ENCODE data around the gene TMEM150B. TPM values are rescaled to one million over a fixed set of nuclear protein-coding genes. Genes with fewer than 3 reads are reported as not detected.

Gene TMEM150B
- total RNA-seq, 1 donor from 2014 or later: not detected

DNA sequence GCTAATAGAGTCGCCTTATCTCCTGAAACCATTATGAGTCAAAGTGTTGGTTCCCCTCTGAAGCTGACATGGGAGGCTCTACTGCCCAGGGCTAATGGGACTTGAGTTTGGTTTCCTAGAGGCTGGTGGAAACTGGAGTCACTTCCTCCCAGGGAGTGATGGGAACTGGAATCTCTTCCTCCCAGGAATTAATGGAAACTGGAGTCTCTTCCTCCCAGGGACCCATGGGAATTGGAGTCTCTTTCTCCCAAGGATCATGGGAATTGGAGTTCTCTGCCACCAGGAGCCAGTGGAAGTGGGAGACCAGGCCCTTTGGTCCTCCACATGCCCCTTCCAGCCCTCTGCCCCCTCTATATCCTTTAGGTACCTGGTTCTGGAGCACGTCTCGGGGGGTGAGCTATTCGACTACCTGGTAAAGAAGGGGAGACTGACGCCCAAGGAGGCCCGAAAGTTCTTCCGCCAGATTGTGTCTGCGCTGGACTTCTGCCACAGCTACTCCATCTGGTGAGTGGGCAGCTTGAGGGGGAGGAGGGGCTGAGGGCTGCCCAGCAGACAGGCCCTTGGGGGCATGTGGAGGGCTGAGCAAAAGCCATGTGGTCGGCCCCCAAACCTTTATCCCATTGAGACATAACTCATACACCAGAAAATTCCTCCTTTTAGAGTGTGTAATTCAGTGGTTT is 35.9 kb downstream of the TMEM150B start:
- no peak overlapping the region for H3K27ac Mint-ChIP-seq (ENCODE audit: unreplicated experiment)
- H3K4me1 Mint-ChIP-seq (ENCODE audit: unreplicated experiment): no peaks in the 10 kb centered on the region
- H3K9me3 Mint-ChIP-seq (ENCODE audit: unreplicated experiment): no peaks in the 10 kb centered on the region
- TF ChIP-seq, protein P1, sequence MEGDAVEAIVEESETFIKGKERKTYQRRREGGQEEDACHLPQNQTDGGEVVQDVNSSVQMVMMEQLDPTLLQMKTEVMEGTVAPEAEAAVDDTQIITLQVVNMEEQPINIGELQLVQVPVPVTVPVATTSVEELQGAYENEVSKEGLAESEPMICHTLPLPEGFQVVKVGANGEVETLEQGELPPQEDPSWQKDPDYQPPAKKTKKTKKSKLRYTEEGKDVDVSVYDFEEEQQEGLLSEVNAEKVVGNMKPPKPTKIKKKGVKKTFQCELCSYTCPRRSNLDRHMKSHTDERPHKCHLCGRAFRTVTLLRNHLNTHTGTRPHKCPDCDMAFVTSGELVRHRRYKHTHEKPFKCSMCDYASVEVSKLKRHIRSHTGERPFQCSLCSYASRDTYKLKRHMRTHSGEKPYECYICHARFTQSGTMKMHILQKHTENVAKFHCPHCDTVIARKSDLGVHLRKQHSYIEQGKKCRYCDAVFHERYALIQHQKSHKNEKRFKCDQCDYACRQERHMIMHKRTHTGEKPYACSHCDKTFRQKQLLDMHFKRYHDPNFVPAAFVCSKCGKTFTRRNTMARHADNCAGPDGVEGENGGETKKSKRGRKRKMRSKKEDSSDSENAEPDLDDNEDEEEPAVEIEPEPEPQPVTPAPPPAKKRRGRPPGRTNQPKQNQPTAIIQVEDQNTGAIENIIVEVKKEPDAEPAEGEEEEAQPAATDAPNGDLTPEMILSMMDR (IDR thresholded peaks at IDR 0.05; ENCODE audit: unreplicated experiment): no peak
- H3K27me3 Mint-ChIP-seq (ENCODE audit: unreplicated experiment): peaks cover 2% of the 10 kb centered on the region
- H3K36me3 Mint-ChIP-seq (ENCODE audit: low read depth, unreplicated experiment): no peaks in the 10 kb centered on the region
- no peak for DNase-seq (ENCODE audit: low spot score)
- H3K4me3 Mint-ChIP-seq (ENCODE audit: unreplicated experiment): no peak overlapping the region

DNA sequence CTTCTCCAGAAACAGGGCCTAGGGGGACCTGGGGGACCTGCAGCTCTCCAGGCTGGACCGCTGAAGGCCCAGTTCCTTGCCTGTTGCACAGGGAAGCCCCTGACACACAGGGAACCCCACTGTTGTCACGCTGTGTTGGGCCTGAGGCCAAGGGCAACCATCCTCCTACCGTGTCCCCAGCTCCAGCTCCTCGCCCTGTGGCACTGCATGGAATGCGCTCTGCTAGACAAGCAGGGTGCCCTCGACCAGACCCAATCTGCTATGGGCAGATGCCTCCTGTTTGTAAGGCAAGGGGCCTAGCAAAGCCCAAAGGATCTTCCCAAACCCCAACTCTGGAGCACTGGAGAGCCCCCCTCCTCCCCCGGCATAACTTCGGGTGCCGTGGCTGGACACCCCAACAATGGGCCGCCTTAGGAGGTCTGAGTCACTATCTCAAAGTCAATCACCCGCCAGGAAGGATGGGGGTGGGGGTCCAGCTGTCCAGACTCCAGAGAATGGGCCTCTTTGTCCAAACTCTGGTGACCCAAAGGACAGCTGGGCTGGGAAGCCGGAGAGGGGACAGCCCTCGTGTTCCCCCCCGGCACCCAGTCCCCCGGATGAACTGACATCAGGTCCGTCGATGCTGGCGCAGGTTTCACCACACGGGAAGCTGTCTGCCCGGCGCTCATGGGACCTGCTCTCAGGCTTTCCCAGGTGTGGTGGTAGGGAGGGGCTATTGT is 37.6 kb downstream of the TMEM150B start:
- Mint-ChIP-seq H3K4me3 (ENCODE audit: unreplicated experiment) (no peak overlapping the region), H3K27me3 (ENCODE audit: unreplicated experiment) (peaks cover 6% of the 10 kb centered on the region), H3K36me3 (ENCODE audit: low read depth, unreplicated experiment) (no peaks in the 10 kb centered on the region), H3K4me1 (ENCODE audit: unreplicated experiment) (no peaks in the 10 kb centered on the region), H3K27ac (ENCODE audit: unreplicated experiment) (no peak overlapping the region), H3K9me3 (ENCODE audit: unreplicated experiment) (no peaks in the 10 kb centered on the region)
- TF ChIP-seq, protein P1 (IDR thresholded peaks at IDR 0.05; ENCODE audit: unreplicated experiment): no peak
- DNase-seq (ENCODE audit: low spot score): no peak

DNA sequence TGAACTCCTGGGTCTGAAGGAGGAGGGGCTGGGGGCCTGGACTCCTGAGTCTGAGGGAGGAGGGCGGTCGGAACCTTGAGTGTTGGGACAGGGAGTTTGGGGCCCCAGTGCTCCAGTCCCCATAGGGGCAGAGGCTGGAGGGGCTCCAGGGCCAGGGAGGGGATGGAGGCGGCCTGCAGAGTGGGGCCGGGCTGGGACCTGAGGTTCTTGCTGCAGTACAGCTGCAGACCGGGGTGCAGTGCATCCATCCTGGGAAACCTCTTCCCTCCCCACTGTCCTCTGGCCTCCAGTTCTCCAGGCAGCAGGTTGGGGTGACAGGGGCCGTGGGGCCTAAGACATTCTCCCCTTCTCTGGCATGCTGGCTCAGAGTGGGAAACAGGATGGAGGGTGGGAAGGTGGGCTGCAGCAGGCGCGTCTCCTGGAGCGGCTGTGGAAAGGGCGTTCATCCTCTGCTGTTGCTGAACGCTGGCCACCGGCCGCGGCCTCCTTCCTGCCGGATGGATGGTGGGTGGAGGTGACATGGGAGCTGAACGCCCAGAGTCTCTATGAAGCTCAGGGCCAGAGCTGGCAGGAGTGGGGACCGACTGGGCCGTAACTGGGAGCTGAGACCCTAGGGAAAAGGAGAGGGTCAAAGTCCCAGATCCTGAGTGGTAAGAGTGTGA is 39.8 kb downstream of the TMEM150B start:
- peaks cover 2% of the 10 kb centered on the region for H3K4me1 Mint-ChIP-seq (ENCODE audit: unreplicated experiment)
- TF ChIP-seq, protein P1 (IDR thresholded peaks at IDR 0.05; ENCODE audit: unreplicated experiment): no peak
- H3K36me3 Mint-ChIP-seq (ENCODE audit: low read depth, unreplicated experiment): no peaks in the 10 kb centered on the region
- no peak overlapping the region for H3K27ac Mint-ChIP-seq (ENCODE audit: unreplicated experiment)
- H3K4me3 Mint-ChIP-seq (ENCODE audit: unreplicated experiment): peak overlapping the region; percentile 56
- DNase-seq (ENCODE audit: low spot score): no peak
- H3K9me3 Mint-ChIP-seq (ENCODE audit: unreplicated experiment): no peaks in the 10 kb centered on the region
- H3K27me3 Mint-ChIP-seq (ENCODE audit: unreplicated experiment): peaks cover 13% of the 10 kb centered on the region

DNA sequence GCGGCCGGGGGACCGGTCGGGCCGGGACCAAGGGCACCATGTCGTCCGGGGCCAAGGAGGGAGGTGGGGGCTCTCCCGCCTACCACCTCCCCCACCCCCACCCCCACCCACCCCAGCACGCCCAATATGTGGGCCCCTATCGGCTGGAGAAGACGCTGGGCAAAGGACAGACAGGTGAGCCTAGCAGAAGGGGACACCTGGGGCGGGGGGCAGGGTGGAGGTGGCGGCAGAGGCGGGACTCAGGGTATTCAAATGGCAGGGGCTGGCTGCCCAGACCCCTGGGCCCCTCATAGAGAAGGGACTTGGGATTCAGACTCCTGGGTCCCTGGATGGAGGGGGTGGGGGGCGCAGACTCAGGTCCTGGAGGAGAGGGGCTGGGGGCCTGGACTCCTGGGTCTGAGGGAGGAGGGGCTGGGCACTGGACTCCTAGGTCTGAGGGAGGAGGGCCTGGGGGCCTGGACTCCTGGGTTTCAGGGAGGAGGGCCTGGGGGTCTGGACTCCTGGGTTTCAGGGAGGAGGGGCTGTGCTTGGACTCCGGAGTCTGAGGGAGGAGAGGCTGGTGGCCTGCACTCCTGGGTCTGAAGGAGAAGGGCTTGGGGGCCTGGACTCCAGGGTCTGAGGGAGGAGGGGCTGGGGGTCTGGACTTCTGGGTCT is 40.6 kb downstream of the TMEM150B start:
- Mint-ChIP-seq H3K27me3 (ENCODE audit: unreplicated experiment) (peaks cover 17% of the 10 kb centered on the region), H3K27ac (ENCODE audit: unreplicated experiment) (no peak overlapping the region)

More for the DNA sequence above, 40.6 kb downstream of the TMEM150B start:
- no peak for DNase-seq (ENCODE audit: low spot score)
- peaks cover 7% of the 10 kb centered on the region for H3K4me1 Mint-ChIP-seq (ENCODE audit: unreplicated experiment)
- TF ChIP-seq, protein P1 (IDR thresholded peaks at IDR 0.05; ENCODE audit: unreplicated experiment): no peak
- peak overlapping the region; percentile 56 for H3K4me3 Mint-ChIP-seq (ENCODE audit: unreplicated experiment)
- no peaks in the 10 kb centered on the region for H3K36me3 Mint-ChIP-seq (ENCODE audit: low read depth, unreplicated experiment)
- H3K9me3 Mint-ChIP-seq (ENCODE audit: unreplicated experiment): no peaks in the 10 kb centered on the region

All from endothelial cell (in vitro differentiated cells).